HG02852 (cell line): ENCODE results near the gene PDIA4.
A peak's percentile ranks its signal among the peaks of the same experiment; 100 is the strongest.

Source experiments
- ATAC-seq: cut with Tn5 transposase; IDR thresholded peaks from one replicate; pipeline ENCODE4 v1.9.1; 2021; ENCODE audit warnings: mild to moderate bottlenecking, moderate library complexity; ENCODE audit not compliant: unreplicated experiment

The PDIA4 gene

DNA sequence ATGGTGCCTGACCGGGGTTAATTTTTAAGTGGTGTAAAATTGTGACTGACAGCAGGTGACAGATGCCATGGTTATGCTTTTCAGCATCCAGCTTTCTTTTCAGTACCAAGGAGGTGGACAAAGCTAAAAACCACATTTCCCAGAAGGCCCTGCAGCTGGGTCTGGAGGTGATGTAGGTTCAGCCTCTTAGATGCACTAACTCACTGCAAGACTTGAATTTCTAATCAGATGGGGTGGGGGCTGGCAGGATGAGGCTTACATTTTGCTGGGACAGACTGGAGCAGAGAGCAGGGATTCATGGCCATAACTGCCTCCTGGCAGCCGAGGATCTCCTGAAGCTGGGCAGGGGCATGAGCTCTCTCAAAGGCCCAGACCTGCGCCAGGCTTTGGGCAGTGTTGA, 52.4 kb downstream of the PDIA4 start:
- no peak for ATAC-seq

- ATAC-seq: no peak
Observed at GRCh38 chr7:148973256-148973655, 55.0 kb downstream of the PDIA4 start.

DNA sequence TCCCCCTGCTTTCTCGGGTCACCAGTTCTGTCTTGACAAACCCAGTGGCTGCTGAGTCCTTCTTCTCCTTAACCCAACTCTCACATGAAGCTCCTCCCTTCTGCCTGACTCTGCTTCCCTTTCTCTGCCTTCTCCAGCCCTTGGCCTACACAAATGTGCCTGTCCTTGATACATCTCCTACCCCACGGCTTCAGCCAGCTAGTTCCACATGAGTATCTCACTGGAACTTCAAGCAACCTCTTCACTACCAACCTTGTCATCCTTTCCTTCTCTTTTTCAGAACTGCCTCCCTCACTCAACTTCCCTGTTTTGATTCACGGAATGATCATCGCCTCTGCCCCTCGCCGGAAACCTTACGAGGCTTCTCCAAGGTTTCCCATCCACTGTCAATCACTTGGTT, 55.9 kb downstream of the PDIA4 start:
- no peak for ATAC-seq

DNA sequence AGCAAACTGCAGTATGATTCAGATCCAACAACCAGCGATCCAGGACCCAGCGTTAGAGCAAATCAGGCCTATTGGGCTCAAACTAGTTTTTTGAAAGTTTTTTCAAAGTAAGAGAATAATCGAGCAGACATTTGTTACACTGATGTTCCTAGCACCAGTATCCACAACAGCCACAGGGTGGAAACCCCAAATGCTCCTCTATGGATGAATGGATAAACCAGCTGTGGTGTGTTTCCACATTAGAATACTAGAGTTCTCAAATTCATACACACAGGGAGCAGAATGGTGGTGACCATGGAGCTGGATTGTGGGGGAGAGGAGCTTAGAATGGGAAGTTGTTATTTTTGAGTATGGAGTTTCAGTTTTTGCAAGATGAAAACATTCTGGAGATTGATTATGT, 60.7 kb downstream of the PDIA4 start:
- ATAC-seq: no peak

DNA sequence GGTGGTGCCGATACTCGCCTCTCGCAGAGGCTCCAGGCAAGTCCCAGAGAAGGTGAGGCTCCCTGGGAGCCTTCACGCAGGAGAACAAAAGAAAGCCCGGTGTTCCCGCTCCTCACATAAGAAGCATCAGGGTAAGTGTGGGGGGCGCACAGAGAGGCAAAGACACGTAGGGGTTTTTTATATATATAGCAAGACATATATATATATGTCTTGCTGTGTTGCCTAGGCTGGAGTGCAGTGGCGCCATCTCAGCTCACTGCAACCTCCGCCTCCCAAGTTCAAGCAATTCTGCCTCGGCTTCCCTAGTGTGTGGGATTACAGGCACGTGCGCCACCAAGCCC, 61.3 kb downstream of the PDIA4 start:
- no peak for ATAC-seq

DNA sequence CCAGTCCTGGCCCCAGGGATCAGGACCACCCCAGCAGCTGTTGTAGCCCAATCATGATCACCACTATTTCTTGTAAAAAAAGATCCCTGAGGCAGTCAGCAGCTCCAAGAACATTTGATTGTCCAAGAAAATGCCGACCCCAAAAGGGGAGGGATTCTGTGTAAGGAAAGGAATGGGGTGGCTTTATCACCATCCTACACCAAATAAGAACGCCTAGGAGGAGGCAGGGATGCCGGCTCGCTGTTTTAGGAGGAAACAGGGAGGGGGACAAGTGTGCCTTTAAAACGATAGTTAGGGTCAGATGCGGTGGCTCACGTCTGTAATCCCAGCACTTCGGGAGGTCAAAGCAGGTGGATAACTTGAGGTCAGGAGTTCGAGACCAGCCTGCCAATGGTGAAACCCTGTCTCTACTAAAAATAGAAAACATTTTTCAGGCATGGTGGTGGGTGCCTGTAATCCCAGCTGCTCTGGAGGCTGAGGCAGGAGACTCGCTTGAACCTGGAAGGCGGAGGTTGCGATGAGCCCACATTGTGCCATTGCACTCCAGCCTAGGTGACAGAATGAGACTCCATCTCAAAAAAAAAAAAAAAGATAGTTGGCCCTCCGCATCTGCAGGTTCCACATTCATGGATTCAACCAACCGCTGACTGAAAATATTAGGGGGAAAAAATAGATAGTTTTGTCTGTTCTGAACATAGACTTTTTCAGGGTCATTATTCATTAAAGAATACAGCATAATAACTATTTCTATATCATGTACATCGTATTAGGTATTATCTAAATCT, 63.6 kb downstream of the PDIA4 start:
- no peak for ATAC-seq

DNA sequence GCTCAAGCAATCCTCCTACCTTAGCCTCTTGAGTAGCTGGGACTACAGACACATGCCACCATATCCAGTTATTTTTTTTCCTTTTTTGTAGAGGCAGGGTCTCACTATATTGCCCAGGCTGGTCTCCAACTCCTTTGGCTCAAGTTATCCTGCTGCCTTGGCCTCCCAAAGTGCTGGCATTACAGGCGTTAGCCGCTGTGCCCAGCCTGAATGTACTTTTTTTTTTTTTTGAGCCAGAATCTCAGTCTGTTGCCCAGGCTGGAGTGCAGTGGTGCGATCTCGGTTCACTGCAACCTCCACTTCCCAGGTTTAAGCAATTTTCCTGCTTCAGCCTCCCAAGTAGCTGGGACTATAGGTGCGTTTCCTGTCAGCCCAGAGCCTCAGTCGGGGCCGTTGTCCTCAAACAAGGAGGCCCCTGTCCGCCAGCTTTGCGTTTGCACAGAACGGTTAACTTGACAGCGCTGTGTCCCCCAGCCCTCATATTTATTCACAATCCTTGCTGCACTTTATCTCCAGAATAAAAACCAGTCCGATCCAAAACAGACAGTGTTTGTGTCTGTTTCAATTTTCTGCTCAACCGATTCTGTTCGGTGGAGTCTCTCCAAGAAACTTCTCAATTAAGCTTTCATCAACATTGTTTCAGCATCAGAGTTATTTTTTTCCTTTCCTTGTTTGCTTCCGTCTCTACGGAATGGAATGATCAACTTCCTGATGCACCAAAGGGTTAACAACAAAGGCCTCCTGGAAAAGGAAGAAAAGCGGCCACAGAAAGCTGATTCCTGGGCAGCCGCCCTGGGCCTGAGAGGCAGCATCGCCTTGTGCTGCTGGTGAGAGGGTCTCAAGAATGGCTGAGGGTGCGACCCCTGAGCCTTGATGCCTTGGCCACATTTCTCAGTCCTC, 64.5 kb downstream of the PDIA4 start:
- ATAC-seq: no peak

DNA sequence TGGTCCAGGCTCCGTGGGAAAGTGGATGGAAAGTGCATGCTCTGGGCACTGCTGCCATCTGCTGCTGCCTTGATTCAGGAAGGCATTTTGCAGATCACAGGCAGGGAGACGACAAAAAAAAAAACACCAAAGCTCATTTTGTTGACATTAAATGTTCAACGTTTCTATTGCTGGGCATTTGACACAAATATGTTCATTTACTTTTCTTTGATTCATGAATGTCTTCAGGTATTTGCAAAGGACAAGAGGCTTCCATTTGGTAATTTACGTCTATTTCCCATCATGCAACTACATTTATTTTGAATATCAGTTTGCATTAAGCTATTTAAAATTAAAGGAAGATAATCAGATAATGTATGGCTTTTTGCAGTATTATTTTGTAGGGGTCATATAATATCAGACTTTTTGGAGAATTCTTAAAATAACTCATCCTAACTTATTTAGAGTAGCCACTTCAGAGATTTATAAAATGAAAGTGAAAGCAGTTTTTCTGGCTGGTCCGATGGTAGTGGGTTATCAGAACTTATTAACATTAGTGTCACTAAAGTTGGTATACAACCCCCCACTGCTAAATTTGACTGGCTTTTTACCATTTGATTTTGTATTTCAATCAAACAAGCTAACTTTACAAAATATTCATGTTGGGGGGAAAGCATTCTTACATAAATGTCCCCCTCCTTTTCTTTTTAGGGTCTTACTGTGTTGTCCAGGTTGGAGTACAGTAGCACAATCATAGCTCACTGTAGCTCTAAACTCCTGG, 65.3 kb downstream of the PDIA4 start:
- ATAC-seq: peak; percentile 49

- ATAC-seq: peak; percentile 5
Observed at GRCh38 chr7:148962440-148962822, 65.9 kb downstream of the PDIA4 start.

GRCh38 chr7:148959726-148960125, 68.6 kb downstream of the PDIA4 start:
- no peak for ATAC-seq

DNA sequence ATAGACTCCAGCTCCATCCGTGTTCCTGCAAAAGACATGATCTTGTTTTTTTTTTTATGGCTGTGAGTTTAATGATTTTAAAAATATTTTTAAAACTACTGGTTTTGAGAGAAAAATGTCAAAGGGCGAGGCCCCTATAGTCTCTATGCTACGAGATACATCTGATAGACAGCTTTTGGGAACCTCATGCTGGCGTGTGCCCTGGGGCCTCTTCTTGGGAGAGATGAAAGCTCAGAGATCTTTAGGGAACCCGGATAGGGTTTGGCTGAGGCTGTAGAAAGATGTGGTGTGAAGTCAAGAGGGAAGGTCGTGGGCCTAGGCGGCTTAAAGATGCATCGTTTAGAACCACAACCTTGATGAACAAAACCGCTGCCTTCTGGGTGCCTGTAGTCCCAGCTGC, 70.2 kb downstream of the PDIA4 start:
- ATAC-seq: no peak

DNA sequence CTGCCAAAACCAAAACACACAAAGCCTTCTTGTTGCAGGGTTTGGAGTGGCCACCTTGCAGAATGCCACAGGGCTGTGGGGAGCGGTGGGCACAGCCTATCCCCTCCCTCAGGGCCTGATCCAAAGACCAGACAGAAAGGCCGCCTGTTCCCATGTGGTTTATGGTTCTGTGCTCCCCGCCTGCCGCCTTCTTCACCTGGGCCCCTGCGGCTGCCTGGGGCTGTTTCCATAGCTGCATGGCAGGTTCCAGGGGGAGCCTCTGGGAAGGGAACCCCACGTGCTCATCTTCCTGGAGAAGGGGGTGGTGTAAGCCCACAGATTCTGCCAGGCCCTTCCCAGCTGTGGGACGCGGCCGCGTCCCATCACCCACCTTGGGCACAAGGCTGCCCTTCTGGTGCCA, 73.5 kb downstream of the PDIA4 start:
- no peak for ATAC-seq

GRCh38 chr7:148953676-148954075, 74.6 kb downstream of the PDIA4 start:
- ATAC-seq: no peak
